Fibroblast of pulmonary artery (primary cell): ENCODE data around the gene SAP25.

Experiments
- DNase-seq: peaks from one replicate; pipeline ENCODE4 v3.0.0-alpha.2; 2010; ENCODE audit warnings: low read depth
- H3K4me3 ChIP-seq: replicated peaks from 2 replicates; pipeline ENCODE4 v1.5.1; 2011; ENCODE audit warnings: low read depth, mild to moderate bottlenecking, control low read depth, low read length, moderate library complexity
- TF ChIP-seq, protein P1 (sequence below): IDR thresholded peaks from 2 replicates; pipeline ENCODE4 v1.5.1; 2011; ENCODE audit warnings: mild to moderate bottlenecking, control low read depth, low read length, inconsistent platforms; ENCODE audit errors: missing control alignments

The SAP25 gene

DNA sequence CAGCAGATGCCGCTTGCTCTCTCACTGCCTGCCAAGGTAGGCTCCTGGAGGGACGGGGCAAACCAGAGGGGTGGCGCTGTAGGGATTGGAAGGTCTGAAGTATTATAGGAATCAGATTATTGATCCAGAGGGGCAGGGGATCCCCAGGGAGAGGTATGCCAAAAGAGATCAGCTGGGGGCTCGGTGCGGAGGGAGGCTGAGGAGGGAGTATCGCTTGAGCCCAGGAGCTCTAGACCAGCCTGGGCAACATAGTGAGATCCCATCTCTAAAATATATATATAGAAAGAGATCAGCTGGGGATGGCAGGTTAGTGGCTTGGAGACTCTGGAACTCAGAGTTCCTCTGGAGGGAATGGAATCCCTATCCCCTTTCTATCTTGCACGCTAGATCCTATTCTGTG, 21.5 kb upstream of the SAP25 start:
- TF ChIP-seq, protein P1, sequence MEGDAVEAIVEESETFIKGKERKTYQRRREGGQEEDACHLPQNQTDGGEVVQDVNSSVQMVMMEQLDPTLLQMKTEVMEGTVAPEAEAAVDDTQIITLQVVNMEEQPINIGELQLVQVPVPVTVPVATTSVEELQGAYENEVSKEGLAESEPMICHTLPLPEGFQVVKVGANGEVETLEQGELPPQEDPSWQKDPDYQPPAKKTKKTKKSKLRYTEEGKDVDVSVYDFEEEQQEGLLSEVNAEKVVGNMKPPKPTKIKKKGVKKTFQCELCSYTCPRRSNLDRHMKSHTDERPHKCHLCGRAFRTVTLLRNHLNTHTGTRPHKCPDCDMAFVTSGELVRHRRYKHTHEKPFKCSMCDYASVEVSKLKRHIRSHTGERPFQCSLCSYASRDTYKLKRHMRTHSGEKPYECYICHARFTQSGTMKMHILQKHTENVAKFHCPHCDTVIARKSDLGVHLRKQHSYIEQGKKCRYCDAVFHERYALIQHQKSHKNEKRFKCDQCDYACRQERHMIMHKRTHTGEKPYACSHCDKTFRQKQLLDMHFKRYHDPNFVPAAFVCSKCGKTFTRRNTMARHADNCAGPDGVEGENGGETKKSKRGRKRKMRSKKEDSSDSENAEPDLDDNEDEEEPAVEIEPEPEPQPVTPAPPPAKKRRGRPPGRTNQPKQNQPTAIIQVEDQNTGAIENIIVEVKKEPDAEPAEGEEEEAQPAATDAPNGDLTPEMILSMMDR, result no peak
- no peak for DNase-seq
- no peak overlapping the region for H3K4me3 ChIP-seq

DNA sequence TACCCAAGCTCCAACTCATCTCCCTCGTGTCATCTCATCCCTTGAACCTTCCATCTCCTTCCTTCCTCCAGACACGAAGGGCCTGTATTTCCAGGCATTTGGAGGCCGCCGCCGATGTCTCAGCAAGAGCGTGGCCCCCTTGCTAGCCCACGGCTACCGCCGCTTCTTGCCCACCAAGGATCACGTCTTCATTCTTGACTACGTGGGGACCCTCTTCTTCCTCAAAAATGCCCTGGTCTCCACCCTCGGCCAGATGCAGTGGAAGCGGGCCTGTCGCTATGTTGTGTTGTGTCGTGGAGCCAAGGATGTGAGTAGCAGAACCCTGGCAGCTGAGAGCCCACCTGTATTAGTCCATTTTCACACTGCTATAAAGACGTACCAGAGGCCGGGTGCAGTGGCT, 17.9 kb upstream of the SAP25 start:
- TF ChIP-seq, protein P1, result no peak
- no peak overlapping the region for H3K4me3 ChIP-seq
- DNase-seq, result no peak

DNA sequence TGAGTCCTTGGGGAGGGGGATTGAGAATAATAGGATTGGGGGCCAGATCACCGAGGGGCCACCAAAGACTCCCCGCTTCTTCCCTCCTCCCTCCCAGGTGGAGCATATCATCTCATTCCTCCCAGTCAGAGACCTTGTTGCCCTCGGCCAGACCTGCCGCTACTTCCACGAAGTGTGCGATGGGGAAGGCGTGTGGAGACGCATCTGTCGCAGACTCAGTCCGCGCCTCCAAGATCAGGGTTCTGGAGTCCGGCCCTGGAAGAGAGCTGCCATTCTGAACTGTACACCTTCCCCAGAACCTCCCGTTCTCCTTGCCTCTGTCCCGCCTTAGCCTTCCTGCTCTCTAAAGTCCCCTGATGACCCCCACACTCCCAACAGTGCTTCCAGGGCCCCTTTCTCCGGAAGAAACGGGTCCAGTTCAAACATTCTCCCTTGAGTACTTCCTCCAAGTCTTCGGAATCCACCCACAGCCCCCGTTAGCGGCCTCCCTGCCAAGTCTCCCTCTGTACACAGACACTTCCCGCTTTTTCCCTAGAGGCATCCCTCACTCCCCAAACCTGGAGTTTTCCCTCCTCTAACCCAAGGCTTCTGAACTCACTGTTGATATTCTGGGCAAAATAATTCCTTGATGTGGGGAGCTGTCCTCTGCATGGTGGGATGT, 16.5 kb upstream of the SAP25 start:
- H3K4me3 ChIP-seq, result peak overlapping the region; percentile 19
- peak; percentile 28 for DNase-seq
- TF ChIP-seq, protein P1, result no peak

DNA sequence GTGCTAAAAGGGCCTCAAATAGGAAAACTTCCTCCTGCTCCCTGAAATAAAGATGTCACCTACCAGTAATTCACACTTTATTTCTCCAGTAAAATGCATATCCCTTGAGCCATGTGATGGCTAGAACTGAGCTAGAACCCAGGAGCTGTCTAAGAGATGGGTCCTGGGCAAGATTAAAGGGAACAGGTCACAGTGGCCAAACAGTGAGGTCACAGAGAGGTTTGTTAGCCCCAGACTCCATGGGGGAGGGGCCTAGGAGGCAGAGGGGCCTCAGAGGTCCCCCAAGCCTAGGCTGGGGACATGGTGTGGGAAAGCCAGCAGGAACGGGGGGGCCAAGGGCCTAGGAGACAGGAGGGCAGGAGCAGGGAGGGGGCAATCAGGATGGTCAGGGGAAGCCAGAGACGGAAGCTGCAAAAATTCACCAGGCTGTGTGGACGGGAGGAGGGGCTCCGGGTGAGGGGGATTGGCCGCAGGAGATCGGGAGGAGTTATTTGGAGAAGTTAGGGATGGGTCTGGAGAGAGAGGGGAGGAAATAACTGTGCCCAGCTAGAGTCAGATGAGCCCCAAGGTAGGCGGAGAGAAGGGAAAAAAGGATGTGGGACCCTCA, 15.7 kb upstream of the SAP25 start:
- DNase-seq, result no peak
- H3K4me3 ChIP-seq, result no peak overlapping the region

DNA sequence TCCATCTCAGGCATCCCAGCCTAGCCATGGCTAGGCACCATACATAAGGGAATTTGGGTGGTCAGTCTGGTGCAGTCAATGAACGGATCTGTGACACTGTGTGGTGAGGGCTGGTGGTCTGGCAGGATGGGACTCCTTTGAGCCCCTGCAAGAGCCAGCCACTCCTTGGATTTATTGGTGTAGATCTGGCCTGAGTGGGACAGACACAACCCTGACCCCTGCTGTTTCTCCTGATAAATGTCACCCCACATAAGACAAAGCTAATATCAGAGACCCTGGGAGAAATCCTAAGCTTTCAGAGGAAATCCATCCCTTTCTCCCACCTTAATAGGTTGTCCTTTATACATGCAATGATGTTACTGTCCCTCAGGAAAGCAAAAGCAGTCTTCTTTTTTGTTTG, 14.7 kb upstream of the SAP25 start:
- H3K4me3 ChIP-seq, result no peak overlapping the region
- TF ChIP-seq, protein P1, result peak; percentile 46
- DNase-seq, result peak; percentile 45

More for the DNA sequence above, 15.7 kb upstream of the SAP25 start:
- TF ChIP-seq, protein P1, result no peak

DNA sequence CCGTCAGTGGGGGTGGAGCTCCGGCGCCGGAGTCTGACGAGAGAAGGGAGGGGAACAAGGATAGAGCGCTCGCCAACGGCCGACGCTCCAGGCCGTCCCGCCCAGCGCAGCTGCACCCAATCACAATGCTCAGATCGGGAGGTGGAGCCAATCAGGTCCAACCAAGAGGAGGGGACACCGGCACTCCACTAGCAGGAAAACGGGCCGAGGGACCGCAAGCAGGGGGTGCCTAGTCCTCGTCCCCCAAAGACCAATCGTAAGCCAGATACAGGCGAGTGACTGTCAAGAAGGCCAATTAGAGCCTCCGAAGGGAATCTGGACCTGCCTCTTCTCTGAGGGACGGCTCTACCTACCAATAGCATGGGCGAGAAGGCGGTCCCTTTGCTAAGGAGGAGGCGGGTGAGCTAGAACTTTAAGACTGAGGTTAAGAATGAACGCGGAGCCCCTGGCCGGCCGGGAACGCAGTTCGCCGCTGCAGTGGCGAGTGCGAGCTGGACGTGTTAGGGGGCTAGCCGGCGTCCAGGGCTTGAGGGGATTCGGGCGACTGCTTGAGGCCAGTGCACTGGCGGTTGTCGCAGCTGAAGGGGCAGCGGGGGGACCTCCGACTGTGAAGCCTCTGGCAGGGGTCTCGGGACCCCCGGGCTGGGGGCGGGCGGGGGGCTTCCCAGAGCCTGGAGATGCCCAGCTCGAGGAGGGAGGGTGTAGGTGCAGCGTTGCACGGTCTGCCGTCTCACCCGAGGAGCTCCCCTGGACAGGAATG, 12.7 kb upstream of the SAP25 start, which contains the start of gene FBXO24:
TSS of gene FBXO24 (plus strand) at position 63 of the 760 bp plus-strand sequence. CDS start at position 361, 298 bp downstream.
- DNase-seq, result peak; percentile 100
- H3K4me3 ChIP-seq, result peak within 1 kb of the TSS; percentile 80
- TF ChIP-seq, protein P1, result no peak
